A673 (cell line): Measurements from ENCODE around the gene CA5A. TPM values are rescaled to one million over a fixed set of nuclear protein-coding genes. Genes with fewer than 3 reads are reported as not detected.
"Not testable (repeated sequence)": the region's sequence is repeated elsewhere in the genome, so short reads cannot be mapped to it uniquely, and the experiment has no call there.

Experiments
- BruUV-seq: library from RNA; stranded (reverse); fragments of 400-500 nt; replicated peaks from 2 replicates; lab custom pipeline; 2021; lab: Mats Ljungman, UMichigan
- CTCF ChIA-PET: fragments of 300-600 bp; sonication (Branson Sonifier 250); formaldehyde crosslinking; loops from one replicate; lab custom pipeline; 2022; ENCODE audit warnings: antibody characterized with exemption; lab: Charles Lee
- POLR2A ChIA-PET: fragments of 300-600 bp; sonication (Branson Sonifier 250); formaldehyde crosslinking; loops from one replicate; lab custom pipeline; 2022; ENCODE audit warnings: antibody characterized with exemption; ENCODE audit not compliant: low non-redundant PET; lab: Charles Lee
- DNase-seq: peaks from one replicate; pipeline ENCODE4 v3.0.0-alpha.2; 2015; ENCODE audit warnings: low spot score
- H3K27ac ChIP-seq: fragments of 200-600 bp; sonication (generic); 2 replicates; pipeline ENCODE4 v1.5.1; 2016; ENCODE audit warnings: mixed run types, low read depth, mild to moderate bottlenecking, mixed read lengths, antibody characterized with exemption, low read length; ENCODE audit not compliant: poor library complexity, severe bottlenecking
- H3K27me3 ChIP-seq: fragments of 200-600 bp; sonication (generic); replicated peaks from 2 replicates; pipeline ENCODE4 v1.6.1; 2017; ENCODE audit warnings: mixed run types, low read depth, mild to moderate bottlenecking, mixed read lengths, antibody characterized with exemption, low read length; ENCODE audit not compliant: insufficient read depth, poor library complexity
- H3K36me3 ChIP-seq: fragments of 200-600 bp; sonication (generic); 2 replicates; pipeline ENCODE4 v1.6.1; 2016; ENCODE audit warnings: mixed run types, mild to moderate bottlenecking, mixed read lengths, antibody characterized with exemption, low read length; ENCODE audit not compliant: insufficient read depth, poor library complexity, severe bottlenecking
- H3K4me1 ChIP-seq: fragments of 200-600 bp; sonication (generic); 2 replicates; pipeline ENCODE4 v1.6.1; 2017; ENCODE audit warnings: mixed run types, mild to moderate bottlenecking, mixed read lengths, antibody characterized with exemption, low read length; ENCODE audit not compliant: insufficient read depth, poor library complexity, severe bottlenecking
- H3K4me3 ChIP-seq: fragments of 200-600 bp; sonication (generic); 2 replicates; pipeline ENCODE4 v1.5.1; 2016; ENCODE audit warnings: low read depth, mixed run types, mild to moderate bottlenecking, mixed read lengths, low read length; ENCODE audit not compliant: poor library complexity, severe bottlenecking
- H3K9me3 ChIP-seq: fragments of 200-600 bp; sonication (generic); 2 replicates; pipeline ENCODE4 v1.6.1; 2016; ENCODE audit warnings: mixed run types, low read depth, mild to moderate bottlenecking, mixed read lengths, antibody characterized with exemption, low read length; ENCODE audit not compliant: poor library complexity, severe bottlenecking
- EZH2 ChIP-seq: fragments of 200-600 bp; sonication (generic); IDR thresholded peaks from 2 replicates; pipeline ENCODE4 v1.6.1; 2017; ENCODE audit warnings: borderline replicate concordance, low read depth, mild to moderate bottlenecking, mixed read lengths, antibody characterized with exemption, low read length; ENCODE audit not compliant: poor library complexity, severe bottlenecking
- intact Hi-C: fragments of 100-400 bp; cut with micrococcal nuclease; formaldehyde crosslinking; loops from one replicate; pipeline ENCODE4 v1.10.0; 2022; ENCODE audit not compliant: unreplicated experiment
- total RNA-seq: library from RNA; stranded (reverse); gene quantifications from 2 replicates; pipeline ENCODE4 v1.2.3, GENCODE V29; 2021
- TF ChIP-seq, protein P1 (sequence below): fragments of 300-800, 200-600 bp; sonication (generic); conservative IDR thresholded peaks from 2 replicates; pipeline ENCODE4 v1.5.1; 2017; ENCODE audit warnings: low read depth, mild to moderate bottlenecking, antibody characterized with exemption, low read length, moderate library complexity, mixed read lengths

Gene CA5A
- total RNA-seq, 1 experiment from 2014 or later: not detected

DNA sequence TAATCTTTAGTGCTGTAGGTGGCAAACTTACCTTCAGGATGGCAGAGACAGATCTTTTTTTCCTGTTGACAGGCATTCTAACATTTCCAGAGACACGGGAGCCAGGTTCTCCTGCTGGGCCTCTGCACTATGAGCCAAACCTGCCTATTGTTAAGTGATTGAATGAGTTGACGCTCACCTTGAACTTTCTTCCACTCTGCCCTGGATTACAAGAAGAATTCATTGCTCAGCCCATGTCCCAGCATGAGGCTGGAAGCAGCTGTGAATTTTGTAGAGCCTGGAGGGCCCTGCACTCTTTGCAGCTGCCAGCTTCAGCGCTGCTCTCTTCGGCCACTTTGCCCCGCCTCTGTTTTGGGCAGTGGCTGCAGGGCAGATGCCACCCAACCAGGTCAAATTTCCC is 57.6 kb downstream of the CA5A start:
- Histone ChIP-seq H3K27ac (no peak overlapping the region), H3K27me3 (no peaks in the 10 kb centered on the region), H3K4me1 (peaks cover 10% of the 10 kb centered on the region), H3K4me3 (no peak overlapping the region), H3K9me3 (no peaks in the 10 kb centered on the region), H3K36me3 (no peaks in the 10 kb centered on the region)
- ChIA-PET POLR2A (no interaction called here), CTCF (no interaction called here)
- no peak for DNase-seq
- no peak for TF ChIP-seq EZH2
- TF ChIP-seq, protein P1, sequence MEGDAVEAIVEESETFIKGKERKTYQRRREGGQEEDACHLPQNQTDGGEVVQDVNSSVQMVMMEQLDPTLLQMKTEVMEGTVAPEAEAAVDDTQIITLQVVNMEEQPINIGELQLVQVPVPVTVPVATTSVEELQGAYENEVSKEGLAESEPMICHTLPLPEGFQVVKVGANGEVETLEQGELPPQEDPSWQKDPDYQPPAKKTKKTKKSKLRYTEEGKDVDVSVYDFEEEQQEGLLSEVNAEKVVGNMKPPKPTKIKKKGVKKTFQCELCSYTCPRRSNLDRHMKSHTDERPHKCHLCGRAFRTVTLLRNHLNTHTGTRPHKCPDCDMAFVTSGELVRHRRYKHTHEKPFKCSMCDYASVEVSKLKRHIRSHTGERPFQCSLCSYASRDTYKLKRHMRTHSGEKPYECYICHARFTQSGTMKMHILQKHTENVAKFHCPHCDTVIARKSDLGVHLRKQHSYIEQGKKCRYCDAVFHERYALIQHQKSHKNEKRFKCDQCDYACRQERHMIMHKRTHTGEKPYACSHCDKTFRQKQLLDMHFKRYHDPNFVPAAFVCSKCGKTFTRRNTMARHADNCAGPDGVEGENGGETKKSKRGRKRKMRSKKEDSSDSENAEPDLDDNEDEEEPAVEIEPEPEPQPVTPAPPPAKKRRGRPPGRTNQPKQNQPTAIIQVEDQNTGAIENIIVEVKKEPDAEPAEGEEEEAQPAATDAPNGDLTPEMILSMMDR: no peak
- intact Hi-C loops: loop anchor here (10.0 kb wide), 1 partner anchor 294 kb away; no protein-coding TSS in a partner anchor
- no TSS peak for BruUV-seq

DNA sequence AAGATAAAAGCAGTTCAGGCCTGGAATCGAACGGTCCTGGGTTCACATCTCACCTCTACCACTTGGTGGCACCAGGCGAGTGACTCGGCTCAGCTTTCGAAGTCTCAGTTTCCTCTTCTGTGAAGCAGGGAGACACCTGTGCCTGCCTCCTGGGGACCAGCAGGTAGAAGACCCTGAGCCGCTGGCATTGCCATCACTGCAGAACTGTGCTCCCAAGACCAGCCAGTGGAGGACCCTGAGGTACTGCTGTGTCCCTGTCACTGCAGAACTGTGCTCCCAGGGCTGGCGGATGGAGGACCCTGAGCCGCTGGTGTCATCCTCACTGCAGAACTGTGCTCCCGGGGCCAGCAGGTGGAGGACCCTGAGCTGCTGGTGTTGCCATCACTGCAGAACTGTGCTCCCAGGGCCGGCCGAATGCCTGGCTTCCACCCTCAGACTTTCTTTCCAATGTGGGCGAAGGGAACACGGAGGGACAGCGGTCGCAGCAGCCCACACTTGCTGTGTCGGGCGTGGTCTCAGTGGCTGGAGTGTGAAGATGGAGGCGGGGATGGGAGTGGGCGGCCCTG is 58.3 kb downstream of the CA5A start:
- no peaks in the 10 kb centered on the region for H3K36me3 ChIP-seq
- no peaks in the 10 kb centered on the region for H3K27me3 ChIP-seq
- H3K27ac ChIP-seq: no peak overlapping the region
- no peak overlapping the region for H3K4me3 ChIP-seq
- TF ChIP-seq, protein P1: 0 out of 2 replicates have a peak, but pooled peaks have one; percentile 29
- no peak for TF ChIP-seq EZH2
- H3K9me3 ChIP-seq: no peaks in the 10 kb centered on the region
- BruUV-seq: no TSS peak
- ChIA-PET POLR2A (no interaction called here), CTCF (no interaction called here)
- DNase-seq: no peak
- intact Hi-C loops: loop anchor here (10.0 kb wide), 1 partner anchor 293 kb away; no protein-coding TSS in a partner anchor
- peaks cover 10% of the 10 kb centered on the region for H3K4me1 ChIP-seq

DNA sequence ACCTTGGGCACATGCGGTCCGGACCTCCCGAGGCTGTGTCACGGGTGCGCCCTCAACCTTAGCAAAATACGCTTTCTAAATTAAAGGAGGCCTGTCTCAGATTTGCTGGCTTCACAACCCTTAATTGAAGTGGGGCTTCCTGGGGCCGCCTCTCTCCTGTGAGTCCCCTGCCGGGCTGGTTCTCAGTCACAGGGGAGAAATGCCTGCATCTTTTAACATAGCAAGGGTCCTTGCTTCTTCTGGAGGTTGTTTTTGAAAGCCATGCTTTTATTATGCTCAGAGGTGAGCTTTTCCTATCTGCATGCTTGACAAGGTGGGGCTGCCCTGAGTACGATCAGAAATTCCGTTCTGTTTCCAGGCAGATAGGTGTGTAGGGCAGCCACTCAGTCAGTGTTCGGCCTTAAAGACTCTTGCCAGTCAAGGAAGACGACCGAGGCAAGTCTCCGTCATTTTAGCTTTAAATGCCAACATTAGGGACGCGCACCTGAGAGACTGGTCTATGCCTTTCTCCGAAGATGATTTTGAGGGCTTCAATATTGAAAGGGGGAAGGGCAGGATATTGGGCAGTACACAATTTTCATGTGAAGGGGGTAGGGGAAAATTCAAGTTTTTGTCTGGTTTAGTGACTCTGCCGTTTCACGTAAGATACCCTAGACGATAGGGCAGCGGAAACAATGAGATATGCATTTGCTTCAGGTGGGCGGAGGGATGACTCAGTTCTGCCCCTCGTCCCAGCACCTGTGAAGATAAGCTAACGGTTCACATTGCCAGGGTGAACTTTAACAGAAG is 61.5 kb downstream of the CA5A start:
- no peaks in the 10 kb centered on the region for H3K36me3 ChIP-seq
- H3K27ac ChIP-seq: peak overlapping the region; percentile 7
- POLR2A ChIA-PET: no interaction called here
- no peaks in the 10 kb centered on the region for H3K27me3 ChIP-seq
- H3K9me3 ChIP-seq: no peaks in the 10 kb centered on the region
- no peak overlapping the region for H3K4me3 ChIP-seq
- no peak for TF ChIP-seq EZH2
- TF ChIP-seq, protein P1: no peak
- H3K4me1 ChIP-seq: peaks cover 30% of the 10 kb centered on the region
- CTCF ChIA-PET: interaction anchor here (0.6 to 1.0 kb wide), 2 partner anchors 24 to 96 kb away, joined by 3 to 4 read pairs; no protein-coding TSS in a partner anchor
- BruUV-seq: no TSS peak
- intact Hi-C loops: loop anchor here (5.0 to 10.0 kb wide), 2 partner anchors 32 to 290 kb away; no protein-coding TSS in a partner anchor
- DNase-seq: peak; percentile 56

DNA sequence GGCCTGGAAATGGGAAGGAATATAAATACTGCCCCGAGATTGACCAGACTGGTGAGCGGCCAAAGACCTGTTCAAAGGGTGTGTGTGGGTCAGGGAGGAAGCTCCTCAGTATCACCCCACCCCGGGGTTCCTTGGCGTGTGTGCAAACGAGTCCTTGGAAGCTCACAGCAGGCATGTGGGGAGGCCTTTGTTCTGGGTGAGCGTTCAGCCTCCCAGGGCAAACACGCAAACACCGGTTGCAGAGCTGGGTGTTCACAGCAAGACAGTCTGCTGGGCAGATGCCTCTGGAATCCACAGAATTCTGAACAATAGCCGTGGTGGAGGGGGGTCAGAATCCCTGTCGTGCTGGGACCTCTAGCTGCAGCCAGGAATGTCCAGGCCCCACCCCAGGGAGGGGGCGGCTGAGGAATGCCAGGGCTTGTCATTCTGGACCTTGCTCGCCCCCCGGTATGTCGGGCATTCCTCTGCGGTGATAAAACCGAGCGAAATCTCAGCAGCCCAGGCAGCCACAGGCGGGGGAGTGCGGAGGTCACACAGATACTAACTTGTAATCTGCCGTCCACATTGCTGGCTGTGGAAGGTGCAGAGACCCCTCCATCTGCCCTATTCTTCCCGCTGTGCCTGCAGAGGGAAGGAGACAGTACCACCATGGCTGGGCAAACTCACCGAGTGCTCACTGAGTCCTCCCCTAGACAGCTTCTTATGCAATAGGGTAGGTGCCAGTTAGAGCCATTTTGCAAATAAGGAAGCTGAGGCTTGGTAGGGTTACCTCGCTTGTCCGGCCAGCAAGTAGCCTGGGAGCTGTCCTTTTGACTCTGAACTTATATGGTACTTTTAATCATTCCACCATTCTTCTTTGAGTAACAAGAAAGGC is 65.7 kb downstream of the CA5A start:
- DNase-seq, BruUV-seq, H3K9me3 ChIP-seq, H3K27me3 ChIP-seq, H3K4me3 ChIP-seq, H3K36me3 ChIP-seq: not testable (repeated sequence)
- intact Hi-C loops: loop anchor here (1.0 to 10.0 kb wide), 3 partner anchors 37 to 286 kb away; no protein-coding TSS in a partner anchor
- H3K27ac ChIP-seq: peak overlapping the region; percentile 83
- POLR2A ChIA-PET: interaction anchor here (0.6 to 0.9 kb wide), 3 partner anchors 45 to 98 kb away, joined by 3 to 7 read pairs (median 5); no protein-coding TSS in a partner anchor
- H3K4me1 ChIP-seq: peaks cover 30% of the 10 kb centered on the region
- CTCF ChIA-PET: interaction anchor here (0.9 to 7.7 kb wide), 8 partner anchors 17 to 104 kb away, joined by 3 to 98 read pairs (median 6); partner anchors contain the start of gene BANP
